Stimulated activated CD8-positive, alpha-beta memory T cell treated with anti-CD3 and anti-CD28 coated beads, Interleukin-12 subunit alpha, Interleukin-12 subunit beta, amount 100 ng/mL, for 24 hours (primary cell): ENCODE results near the gene RNF41.
"Not testable (repeated sequence)": the region's sequence is repeated elsewhere in the genome, so short reads cannot be mapped to it uniquely, and the experiment has no call there.

ENCODE experiments used
- DNase-seq: peaks from one replicate; pipeline ENCODE4 v3.0.0-alpha.2; 2020; ENCODE audit errors: extremely low read depth

Gene RNF41

DNA sequence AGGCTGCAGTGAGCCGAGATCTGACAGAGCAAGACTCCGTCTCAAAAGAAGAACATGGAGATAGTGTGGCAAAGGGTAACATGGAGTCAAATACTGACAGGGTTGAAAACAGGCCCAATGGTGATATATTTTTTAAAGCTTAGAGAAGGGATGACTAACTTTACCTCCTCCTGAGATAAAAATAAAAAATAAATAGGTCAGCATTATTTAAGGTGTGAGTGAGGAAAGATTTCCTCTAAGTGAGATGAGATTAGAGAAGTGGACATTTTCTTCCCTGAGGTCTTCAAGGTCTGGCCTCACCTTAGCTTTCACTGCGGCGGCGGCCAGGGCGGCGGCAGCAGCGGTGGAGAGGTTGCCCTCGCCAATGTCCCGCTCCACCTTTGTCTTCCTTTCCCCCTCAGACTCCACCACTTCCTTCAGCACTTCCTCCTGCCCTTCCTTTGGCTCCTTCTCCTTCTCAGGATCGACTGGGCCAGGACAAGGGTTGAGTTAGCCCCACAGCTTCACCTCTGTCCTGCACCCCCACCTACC is 52.4 kb downstream of the RNF41 start:
- DNase-seq, result no peak

- no peak for DNase-seq
Measured at GRCh38 chr12:56165369-56165768, 56.4 kb downstream of the RNF41 start.

DNA sequence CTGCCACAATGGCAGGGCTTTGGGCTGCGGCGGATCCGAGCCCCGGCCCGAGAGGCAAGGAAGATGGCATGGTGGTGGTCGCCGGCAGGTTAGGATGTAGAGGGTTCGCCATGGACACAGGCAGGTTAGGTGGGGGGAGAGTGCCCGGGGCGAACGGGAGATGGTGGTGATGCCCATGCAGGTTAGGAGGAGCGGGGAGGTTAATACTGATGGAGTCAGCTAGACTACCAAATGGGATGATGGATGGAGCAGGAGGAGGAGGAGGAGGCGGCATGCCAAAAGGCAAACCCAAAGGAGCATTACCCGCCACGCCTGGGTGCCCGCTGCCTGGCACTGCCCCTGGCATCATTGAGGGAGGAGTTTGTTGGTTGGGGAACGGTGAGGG is 57.4 kb downstream of the RNF41 start:
- DNase-seq, result no peak

DNA sequence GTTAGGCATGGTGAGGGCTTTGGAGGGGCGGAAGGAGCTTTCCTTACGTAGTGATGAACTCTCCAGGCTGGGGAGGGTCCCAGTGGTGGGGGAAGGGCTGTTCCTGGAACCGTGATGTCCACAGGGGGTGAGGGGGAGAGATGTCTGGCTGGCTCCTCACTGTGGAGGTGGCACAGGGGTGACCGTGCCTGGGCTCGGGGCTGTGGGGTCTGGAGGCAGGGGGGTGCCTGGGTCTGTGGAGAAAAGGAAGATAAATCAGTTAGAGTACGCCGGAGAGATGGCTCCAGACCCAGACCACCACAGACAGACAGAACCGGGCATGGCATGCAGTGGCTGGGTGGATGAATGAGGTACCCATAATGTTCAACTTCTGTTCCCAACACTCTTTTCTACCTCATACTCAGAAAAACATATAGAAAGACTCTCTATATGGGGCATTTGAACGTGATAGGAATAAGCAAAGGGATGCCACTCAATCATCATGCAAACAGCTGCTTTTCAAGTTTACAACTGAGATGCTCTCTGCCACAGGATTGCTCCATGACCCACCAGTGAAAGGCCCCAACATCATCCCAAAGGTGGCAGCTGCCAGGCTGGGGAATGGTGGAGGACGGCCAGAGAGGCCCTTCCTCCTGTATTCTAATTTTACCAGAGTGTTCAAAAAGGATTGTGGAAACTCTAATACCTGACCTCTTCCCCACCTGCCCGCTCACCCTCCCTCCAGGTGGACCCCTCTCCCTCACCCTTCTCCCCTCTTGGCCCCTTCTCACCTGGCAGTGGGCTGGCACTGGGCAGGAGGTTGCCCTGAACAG is 58.0 kb downstream of the RNF41 start:
- no peak for DNase-seq

DNA sequence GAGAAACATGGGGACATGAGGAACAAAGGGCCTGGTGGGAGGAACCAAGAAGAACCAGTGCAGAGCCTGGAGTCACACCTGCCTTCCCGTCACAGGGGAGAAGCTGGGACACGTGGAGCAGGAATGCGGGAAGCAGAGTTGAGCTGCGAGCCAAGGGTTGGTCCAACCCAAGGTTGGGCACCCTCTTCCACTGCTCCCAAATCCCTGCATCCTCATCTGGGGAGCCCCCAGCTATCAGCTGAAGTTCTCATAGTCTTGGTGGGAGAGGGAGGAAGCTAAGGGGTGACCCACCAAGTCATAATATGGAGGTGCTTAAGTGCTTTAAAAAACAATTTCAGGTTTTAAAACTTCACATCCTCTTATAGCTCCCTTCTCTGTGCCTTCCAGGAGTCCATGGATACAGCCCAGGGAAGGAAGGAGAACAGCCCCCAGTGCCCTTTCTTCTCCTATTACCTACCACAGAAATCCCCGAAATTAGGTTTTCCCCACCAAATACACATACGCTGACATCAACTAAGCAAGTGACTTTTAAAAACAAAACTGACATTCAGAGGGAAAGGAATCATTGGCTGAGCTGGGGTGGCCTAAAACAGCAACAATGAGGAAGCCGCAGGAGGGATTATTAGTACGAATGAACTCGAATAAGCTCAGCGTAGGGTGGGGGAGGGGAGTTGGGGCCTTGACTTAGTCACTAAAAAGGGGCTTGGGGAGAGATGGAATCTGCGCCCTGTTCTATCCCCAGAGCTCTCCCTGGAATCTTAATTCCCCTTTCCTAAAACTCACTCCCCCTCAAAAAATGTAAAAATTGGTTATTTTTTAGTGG is 59.0 kb downstream of the RNF41 start:
- DNase-seq, result no peak

- DNase-seq, result no peak
Measured at GRCh38 chr12:56161690-56162351, 59.9 kb downstream of the RNF41 start.

DNA sequence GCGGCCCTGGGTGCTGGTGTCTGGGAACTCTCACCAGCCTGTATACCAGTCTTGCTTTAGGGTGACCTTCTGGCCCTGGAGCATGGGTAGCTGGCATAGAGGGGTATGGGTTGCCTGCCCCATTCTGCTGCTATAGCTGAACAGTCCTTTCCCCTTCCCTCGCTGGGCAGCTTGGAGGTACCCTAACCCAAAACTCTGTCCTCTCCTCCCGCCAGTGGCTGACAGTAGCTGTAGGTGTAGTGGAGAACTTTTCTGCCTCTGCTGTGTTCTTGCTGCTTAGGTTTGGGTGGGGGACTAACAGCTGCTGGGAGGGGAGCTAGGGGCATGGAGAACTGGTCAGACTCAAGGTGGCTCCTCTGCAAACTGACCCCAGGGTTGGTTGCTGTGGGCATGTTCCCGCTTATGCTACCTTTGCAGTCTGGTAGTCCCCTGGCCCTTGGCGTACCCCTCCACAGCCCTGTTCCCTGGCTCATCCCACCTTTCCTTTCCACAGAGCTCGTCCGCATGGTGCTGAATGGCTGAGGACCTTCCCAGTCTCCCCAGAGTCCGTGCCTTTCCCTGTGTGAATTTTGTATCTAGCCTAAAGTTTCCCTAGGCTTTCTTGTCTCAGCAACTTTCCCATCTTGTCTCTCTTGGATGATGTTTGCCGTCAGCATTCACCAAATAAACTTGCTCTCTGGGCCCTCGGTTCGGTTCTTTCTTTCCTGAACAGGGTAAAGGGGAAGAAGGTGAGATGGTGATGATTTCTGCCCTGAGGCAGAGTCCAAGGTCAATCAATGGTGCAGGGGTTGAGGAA is 60.6 kb downstream of the RNF41 start:
- no peak for DNase-seq

GRCh38 chr12:56160193-56160763 is 61.4 kb downstream of the RNF41 start:
- DNase-seq, result peak; percentile 21

- no peak for DNase-seq
Measured at GRCh38 chr12:56159482-56160192, 62.1 kb downstream of the RNF41 start.

- no peak for DNase-seq
Measured at GRCh38 chr12:56158926-56159461, 62.7 kb downstream of the RNF41 start.

DNA sequence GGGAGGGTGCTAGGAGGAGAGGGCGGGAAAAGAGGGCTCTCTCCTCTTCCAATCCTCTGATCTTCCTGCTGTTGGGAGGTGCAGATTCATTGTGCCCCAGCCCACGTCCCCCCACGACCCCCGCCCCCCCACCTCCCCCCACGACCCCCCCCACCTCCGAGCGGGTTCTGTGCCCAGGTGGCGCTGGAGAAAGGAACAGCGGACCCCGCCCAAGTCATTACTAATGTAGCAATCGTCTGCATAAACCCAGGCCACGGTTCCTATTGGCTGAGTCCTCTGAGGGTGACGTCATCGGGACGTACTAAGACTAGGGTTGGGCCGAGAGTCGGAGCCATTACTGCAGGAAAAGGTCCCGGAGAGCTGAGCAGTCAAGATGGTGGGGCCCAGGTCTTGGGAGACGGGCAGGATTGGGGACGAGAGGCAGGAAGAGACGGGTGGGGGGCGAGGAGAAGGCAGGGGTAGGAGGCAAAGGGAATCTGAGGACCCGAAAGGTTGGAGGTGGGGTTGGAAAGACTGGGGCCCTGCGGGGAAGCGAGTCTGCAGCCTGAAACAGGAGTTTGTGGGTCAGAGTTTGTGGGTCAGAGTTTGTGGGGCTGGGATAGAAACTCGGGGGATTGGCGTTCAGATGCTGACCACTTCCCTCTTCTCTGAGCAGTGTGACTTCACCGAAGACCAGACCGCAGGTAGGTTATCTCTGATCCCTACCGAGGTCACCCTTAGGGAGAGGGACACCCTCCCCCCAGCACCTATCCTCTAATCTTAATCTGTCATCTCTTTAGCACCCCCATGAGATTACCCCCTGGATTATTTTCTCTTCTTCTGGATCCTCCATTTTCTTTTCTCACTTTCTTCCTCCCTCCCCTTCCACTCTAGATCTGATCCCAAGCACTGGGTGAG is 63.4 kb downstream of the RNF41 start, which contains the start of gene MYL6:
TSS of gene MYL6 (plus strand) at position 331 of the 897 bp plus-strand sequence. CDS start at position 374, 43 bp downstream.
- peak; percentile 76 for DNase-seq

GRCh38 chr12:56157201-56158028 is 64.3 kb downstream of the RNF41 start:
- peak; percentile 31 for DNase-seq

DNA sequence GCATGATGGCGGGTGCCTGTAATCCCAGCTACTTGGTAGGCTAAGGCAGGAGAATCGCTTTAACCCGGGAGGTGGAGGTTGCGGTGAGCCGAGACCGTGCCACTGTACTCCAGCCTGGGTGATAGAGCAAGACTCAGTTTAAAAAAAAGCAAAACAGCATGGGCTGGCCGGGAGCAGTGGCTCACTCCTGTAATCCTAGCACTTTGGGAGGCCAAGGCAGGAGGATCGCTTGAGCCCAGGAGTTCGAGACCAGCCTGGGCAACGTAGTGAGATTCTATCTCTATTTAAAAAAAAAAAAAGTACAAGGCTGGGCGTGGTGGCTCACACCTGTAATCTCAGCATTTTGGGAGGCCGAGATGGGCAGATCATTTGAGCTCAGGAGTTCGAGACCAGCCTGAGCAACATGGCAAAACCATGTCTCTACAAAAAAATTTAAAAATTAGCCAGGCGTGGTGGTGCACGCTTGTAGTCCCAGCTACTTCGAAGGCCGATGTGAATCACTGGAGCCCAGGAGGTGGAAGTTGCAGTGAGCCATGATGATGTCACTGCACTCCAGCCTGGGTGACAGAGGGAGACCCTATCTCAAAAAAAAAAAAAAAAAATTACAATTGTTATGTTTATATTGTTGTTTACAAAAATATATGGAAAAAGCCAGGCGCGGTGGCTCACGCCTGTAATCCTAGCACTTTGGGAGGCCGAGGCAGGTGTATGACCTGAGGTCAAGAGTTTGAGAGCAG is 65.1 kb downstream of the RNF41 start:
- DNase-seq, result not testable (repeated sequence)

DNA sequence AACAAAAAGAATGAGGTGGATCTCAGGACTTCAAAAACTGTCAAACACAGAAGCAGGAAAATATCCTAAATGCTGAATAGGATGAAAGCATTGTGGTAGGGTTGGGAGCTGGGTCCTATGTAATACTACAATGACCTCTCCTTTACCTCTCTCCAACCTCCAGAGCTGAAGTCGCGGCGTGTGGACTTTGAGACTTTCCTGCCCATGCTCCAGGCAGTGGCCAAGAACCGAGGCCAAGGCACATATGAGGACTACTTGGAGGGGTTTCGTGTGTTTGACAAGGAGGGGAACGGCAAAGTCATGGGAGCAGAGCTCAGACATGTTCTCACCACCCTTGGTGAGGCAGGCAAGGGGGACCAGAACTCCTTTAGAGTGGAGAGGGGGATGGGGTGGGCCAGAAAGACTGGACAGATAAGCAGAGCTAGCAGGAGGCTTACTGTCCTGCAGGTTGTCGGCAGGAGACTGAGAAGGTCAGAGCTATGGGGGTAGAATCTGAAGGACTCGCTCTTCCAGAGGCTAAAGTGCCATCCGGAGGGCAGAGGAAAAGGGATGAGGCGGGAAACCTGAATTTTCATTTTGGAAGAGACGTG is 66.4 kb downstream of the RNF41 start:
- no peak for DNase-seq

GRCh38 chr12:56154818-56155217 is 66.9 kb downstream of the RNF41 start:
- DNase-seq, result no peak

- no peak for DNase-seq
Measured at GRCh38 chr12:56154246-56154771, 67.4 kb downstream of the RNF41 start.

DNA sequence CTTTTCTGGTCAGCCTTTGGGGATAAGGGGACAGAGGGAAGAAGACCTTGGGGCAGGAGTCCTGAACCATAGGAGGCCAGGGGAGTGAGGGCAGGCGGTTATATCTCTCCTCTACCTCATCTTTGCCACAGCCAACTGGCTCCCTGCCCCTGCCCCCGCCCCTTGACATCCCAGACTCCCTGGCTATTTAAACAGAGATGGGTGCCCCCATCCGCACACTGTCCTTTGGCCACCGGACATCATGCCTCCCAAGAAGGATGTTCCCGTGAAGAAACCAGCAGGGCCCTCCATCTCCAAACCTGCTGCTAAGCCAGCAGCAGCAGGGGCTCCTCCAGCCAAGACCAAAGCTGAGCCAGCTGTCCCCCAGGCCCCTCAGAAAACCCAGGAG is 68.0 kb downstream of the RNF41 start:
- DNase-seq, result no peak
